Motor neuron (in vitro differentiated cells): Measurements from ENCODE around the gene AMBRA1. TPM values are rescaled to one million over a fixed set of nuclear protein-coding genes. Genes with fewer than 3 reads are reported as not detected.

ENCODE experiments used
- ATAC-seq, 8 experiments: fragments of 200-7000 bp; cut with Tn5 transposase; replicated peaks in 6 of 8; 2 replicates each; pipeline ENCODE4 v1.8.0; 2021; ENCODE audit warnings: mild to moderate bottlenecking in 8 of 8, moderate library complexity in 8 of 8
- H3K27ac ChIP-seq, 2 donors: fragments of 250-450 bp; sonication (Bioruptor Pico); 2 replicates each; pipeline ENCODE4 v1.9.0; 2021; ENCODE audit warnings: antibody characterized with exemption in 2 of 2, mild to moderate bottlenecking in 2 of 2, moderate library complexity in 1 of 2
- H3K4me1 ChIP-seq, 2 donors: fragments of 250-450 bp; sonication (Bioruptor Pico); replicated peaks in 1 of 2; 2 replicates each; pipeline ENCODE4 v1.6.1; 2021; ENCODE audit warnings: antibody characterized with exemption in 2 of 2, mild to moderate bottlenecking in 2 of 2, moderate library complexity in 1 of 2
- H3K4me3 ChIP-seq, 5 donors: fragments of 250-450 bp; sonication (Bioruptor Pico); 2 replicates each; pipeline ENCODE4 v1.9.0; 2021; ENCODE audit warnings: antibody characterized with exemption in 5 of 5, mild to moderate bottlenecking in 5 of 5, moderate library complexity in 4 of 5
- WGBS, 10 experiments: fragments of 450-650 bp; shearing (Covaris generic); methylation state at CpG; one replicate each; pipeline ENCODE4 v1.0.0; 2022; 5-methylcytosine and 5-hydroxymethylcytosine counted together
- in situ Hi-C, 9 experiments: fragments of 400-800 bp; cut with MboI; loops; one replicate each; pipeline ENCODE4 v1.15.0; 2021; ENCODE audit warnings: low sequenced_read_pairs in 9 of 9, low pct_unique_long_range_greater_than_20kb in 2 of 9; ENCODE audit not compliant: unreplicated experiment in 9 of 9
- total RNA-seq, 8 experiments: library from RNA; unstranded; fragments of 300-600 nt; gene quantifications; 2 replicates each; pipeline versions ENCODE4 v1.2.3 to v1.2.4, GENCODE V29; 2022

The AMBRA1 gene
- total RNA-seq, 8 experiments from 2014 or later: 20.2 to 44.3 (median 24.9) TPM

- H3K4me3 ChIP-seq: no peak overlapping the region
- peaks cover 43 to 56% of the 10 kb centered on the region in 2 donors for H3K4me1 ChIP-seq
- no peak for ATAC-seq
- in situ Hi-C loops: no loop called here
- peak overlapping the region in 1 of 2 donors; percentile 74 for H3K27ac ChIP-seq
- 80% methylated on average over 1 of the region's 31 CpGs; no CpG with 5 or more reads in 9 of the 10 experiments for WGBS, 10 experiments
Observed at GRCh38 chr11:46366661-46367161, 227.1 kb downstream of the AMBRA1 start.

GRCh38 chr11:46366260-46366659, 227.6 kb downstream of the AMBRA1 start:
- peaks cover 47 to 60% of the 10 kb centered on the region in 2 donors for H3K4me1 ChIP-seq
- no peak overlapping the region for H3K27ac ChIP-seq
- no peak overlapping the region for H3K4me3 ChIP-seq
- WGBS, 10 experiments: no CpG with 5 or more reads among the region's 22 CpGs
- in situ Hi-C loops: no loop called here
- no peak for ATAC-seq

GRCh38 chr11:46364791-46365190, 229.0 kb downstream of the AMBRA1 start:
- in situ Hi-C loops: no loop called here
- no peak for ATAC-seq
- WGBS, 10 experiments: 40 to 80% methylated on average over 1 of the region's 3 CpGs; no CpG with 5 or more reads in 8 of the 10 experiments
- Histone ChIP-seq H3K27ac (no peak overlapping the region), H3K4me1 (peaks cover 46 to 59% of the 10 kb centered on the region in 2 donors), H3K4me3 (no peak overlapping the region)

GRCh38 chr11:46364056-46364455, 229.8 kb downstream of the AMBRA1 start:
- in situ Hi-C loops: no loop called here
- no peak for ATAC-seq
- Histone ChIP-seq H3K27ac (peak overlapping the region; percentile 51 to 59), H3K4me1 (peaks cover 44 to 53% of the 10 kb centered on the region in 2 donors), H3K4me3 (no peak overlapping the region)
- 80 to 100% (median 90%) methylated on average over 1 to 6 of the region's 9 CpGs; no CpG with 5 or more reads in 7 of the 10 experiments for WGBS, 10 experiments

GRCh38 chr11:46363455-46364005, 230.3 kb downstream of the AMBRA1 start:
- in situ Hi-C loops: no loop called here
- Histone ChIP-seq H3K27ac (peak overlapping the region; percentile 51 to 59), H3K4me1 (peaks cover 44 to 52% of the 10 kb centered on the region in 2 donors), H3K4me3 (no peak overlapping the region)
- WGBS, 10 experiments: 70% methylated on average over 2 of the region's 21 CpGs; no CpG with 5 or more reads in 9 of the 10 experiments
- ATAC-seq: peak in 6 of 8 experiments; percentile 7 to 70 (median 66)

GRCh38 chr11:46363031-46363407, 230.8 kb downstream of the AMBRA1 start:
- 34 to 94% (median 71%) methylated on average over 3 to 6 of the region's 9 CpGs; no CpG with 5 or more reads in 6 of the 10 experiments for WGBS, 10 experiments
- H3K4me3 ChIP-seq: no peak overlapping the region
- ATAC-seq: peak in 6 of 8 experiments; percentile 17 to 66 (median 63)
- in situ Hi-C loops: no loop called here
- H3K27ac ChIP-seq: peak overlapping the region; percentile 51 to 64
- peaks cover 44 to 47% of the 10 kb centered on the region in 2 donors for H3K4me1 ChIP-seq

- no peak for ATAC-seq
- Histone ChIP-seq H3K4me3 (no peak overlapping the region), H3K4me1 (peaks cover 39 to 41% of the 10 kb centered on the region in 2 donors), H3K27ac (peak overlapping the region; percentile 64)
- in situ Hi-C loops: no loop called here
- 80 to 100% (median 92%) methylated on average over 1 to 5 of the region's 20 CpGs; no CpG with 5 or more reads in 5 of the 10 experiments for WGBS, 10 experiments
Observed at GRCh38 chr11:46362156-46363030, 231.4 kb downstream of the AMBRA1 start.

- 10 to 69% (median 50%) methylated on average over 1 to 3 of the region's 26 CpGs; no CpG with 5 or more reads in 6 of the 10 experiments for WGBS, 10 experiments
- in situ Hi-C loops: no loop called here
- H3K4me1 ChIP-seq: peaks cover 34 to 41% of the 10 kb centered on the region in 2 donors
- H3K27ac ChIP-seq: peak overlapping the region; percentile 64
- peak overlapping the region in 1 of 5 donors; percentile 6 for H3K4me3 ChIP-seq
- ATAC-seq: peak; percentile 32 to 69 (median 59)
Observed at GRCh38 chr11:46361283-46362155, 232.3 kb downstream of the AMBRA1 start.

GRCh38 chr11:46360878-46361277, 232.9 kb downstream of the AMBRA1 start:
- in situ Hi-C loops: no loop called here
- Histone ChIP-seq H3K27ac (peak overlapping the region in 1 of 2 donors; percentile 64), H3K4me3 (no peak overlapping the region), H3K4me1 (peaks cover 34 to 39% of the 10 kb centered on the region in 2 donors)
- 53 to 86% (median 80%) methylated on average over 1 to 4 of the region's 7 CpGs; no CpG with 5 or more reads in 4 of the 10 experiments for WGBS, 10 experiments
- no peak for ATAC-seq

- H3K4me3 ChIP-seq: no peak overlapping the region
- in situ Hi-C loops: no loop called here
- WGBS, 10 experiments: 0 to 100% (median 70%) methylated on average over 1 of the region's 1 CpG; no CpG with 5 or more reads in 5 of the 10 experiments
- ATAC-seq: no peak
- no peak overlapping the region for H3K27ac ChIP-seq
- H3K4me1 ChIP-seq: peaks cover 34 to 35% of the 10 kb centered on the region in 2 donors
Observed at GRCh38 chr11:46359953-46360352, 233.9 kb downstream of the AMBRA1 start.

- no peak for ATAC-seq
- in situ Hi-C loops: no loop called here
- WGBS, 10 experiments: 60 to 100% (median 84%) methylated on average over 1 to 6 of the region's 11 CpGs; no CpG with 5 or more reads in 6 of the 10 experiments
- Histone ChIP-seq H3K4me1 (peaks cover 18 to 27% of the 10 kb centered on the region in 2 donors), H3K27ac (no peak overlapping the region), H3K4me3 (no peak overlapping the region)
Observed at GRCh38 chr11:46357483-46357936, 236.3 kb downstream of the AMBRA1 start.

- Histone ChIP-seq H3K27ac (no peak overlapping the region), H3K4me1 (peaks cover 14 to 22% of the 10 kb centered on the region in 2 donors), H3K4me3 (no peak overlapping the region)
- in situ Hi-C loops: no loop called here
- ATAC-seq: peak in 4 of 8 experiments; percentile 9 to 29 (median 12)
- 44 to 100% (median 69%) methylated on average over 1 to 4 of the region's 7 CpGs; no CpG with 5 or more reads in 4 of the 10 experiments for WGBS, 10 experiments
Observed at GRCh38 chr11:46356924-46357482, 236.8 kb downstream of the AMBRA1 start.
